BE2C (cell line): ENCODE results near the gene ZNF785.

ENCODE experiments used
- DNase-seq: peaks from one replicate; pipeline ENCODE4 v3.0.0-alpha.2; 2020
- H3K27me3 ChIP-seq: fragments of 250-450 bp; sonication (Bioruptor Pico); 2 replicates; pipeline ENCODE4 v1.5.1; 2020; ENCODE audit warnings: mild to moderate bottlenecking
- H3K36me3 ChIP-seq: fragments of 250-450 bp; sonication (Bioruptor Pico); 2 replicates; pipeline ENCODE4 v1.5.1; 2020; ENCODE audit warnings: mild to moderate bottlenecking
- H3K4me1 ChIP-seq: fragments of 250-450 bp; sonication (Bioruptor Pico); 2 replicates; pipeline ENCODE4 v1.5.1; 2020
- H3K4me3 ChIP-seq: 2 replicates; pipeline ENCODE4 v1.5.1; 2011; ENCODE audit warnings: low read depth, low read length
- H3K9me3 ChIP-seq: fragments of 250-450 bp; sonication (Bioruptor Pico); 2 replicates; pipeline ENCODE4 v1.5.1; 2020
- TF ChIP-seq, protein P1 (sequence below): IDR thresholded peaks from 2 replicates; pipeline ENCODE4 v1.5.1; 2012; ENCODE audit warnings: mild to moderate bottlenecking, low read depth, low read length

ZNF785 gene

GRCh38 chr16:30604316-30604947 lies 18.9 kb upstream of the ZNF785 start:
- no peaks in the 10 kb centered on the region for H3K9me3 ChIP-seq
- TF ChIP-seq, protein P1, sequence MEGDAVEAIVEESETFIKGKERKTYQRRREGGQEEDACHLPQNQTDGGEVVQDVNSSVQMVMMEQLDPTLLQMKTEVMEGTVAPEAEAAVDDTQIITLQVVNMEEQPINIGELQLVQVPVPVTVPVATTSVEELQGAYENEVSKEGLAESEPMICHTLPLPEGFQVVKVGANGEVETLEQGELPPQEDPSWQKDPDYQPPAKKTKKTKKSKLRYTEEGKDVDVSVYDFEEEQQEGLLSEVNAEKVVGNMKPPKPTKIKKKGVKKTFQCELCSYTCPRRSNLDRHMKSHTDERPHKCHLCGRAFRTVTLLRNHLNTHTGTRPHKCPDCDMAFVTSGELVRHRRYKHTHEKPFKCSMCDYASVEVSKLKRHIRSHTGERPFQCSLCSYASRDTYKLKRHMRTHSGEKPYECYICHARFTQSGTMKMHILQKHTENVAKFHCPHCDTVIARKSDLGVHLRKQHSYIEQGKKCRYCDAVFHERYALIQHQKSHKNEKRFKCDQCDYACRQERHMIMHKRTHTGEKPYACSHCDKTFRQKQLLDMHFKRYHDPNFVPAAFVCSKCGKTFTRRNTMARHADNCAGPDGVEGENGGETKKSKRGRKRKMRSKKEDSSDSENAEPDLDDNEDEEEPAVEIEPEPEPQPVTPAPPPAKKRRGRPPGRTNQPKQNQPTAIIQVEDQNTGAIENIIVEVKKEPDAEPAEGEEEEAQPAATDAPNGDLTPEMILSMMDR, result no peak
- H3K4me3 ChIP-seq, result no peak overlapping the region
- H3K4me1 ChIP-seq, result no peaks in the 10 kb centered on the region
- H3K27me3 ChIP-seq, result no peaks in the 10 kb centered on the region
- peaks cover 34% of the 10 kb centered on the region for H3K36me3 ChIP-seq
- no peak for DNase-seq

DNA sequence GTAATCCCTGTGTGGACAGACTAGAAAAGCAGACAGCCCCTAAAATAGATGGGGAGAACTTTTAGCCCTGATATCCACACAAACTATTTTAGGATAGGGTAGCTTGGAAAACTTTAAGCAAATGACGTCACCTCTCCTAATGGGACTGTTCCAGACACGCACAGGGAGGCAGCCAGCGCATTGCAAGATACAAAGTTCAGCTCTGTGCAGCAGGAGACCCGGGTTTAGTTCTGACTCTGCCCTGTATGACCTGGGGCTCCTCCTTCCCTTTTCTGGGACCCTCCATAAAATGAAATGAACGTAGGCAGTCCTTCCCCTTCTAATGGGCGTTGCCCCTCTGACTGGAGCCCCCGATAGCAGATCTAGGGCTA lies 18.4 kb upstream of the ZNF785 start:
- DNase-seq, result no peak
- Histone ChIP-seq H3K27me3 (no peaks in the 10 kb centered on the region), H3K9me3 (no peaks in the 10 kb centered on the region), H3K36me3 (peaks cover 34% of the 10 kb centered on the region), H3K4me1 (no peaks in the 10 kb centered on the region), H3K4me3 (no peak overlapping the region)
- TF ChIP-seq, protein P1, result no peak

GRCh38 chr16:30602616-30603277 lies 17.2 kb upstream of the ZNF785 start:
- no peaks in the 10 kb centered on the region for H3K4me1 ChIP-seq
- H3K9me3 ChIP-seq, result no peaks in the 10 kb centered on the region
- H3K27me3 ChIP-seq, result no peaks in the 10 kb centered on the region
- H3K36me3 ChIP-seq, result peaks cover 32% of the 10 kb centered on the region
- no peak overlapping the region for H3K4me3 ChIP-seq
- DNase-seq, result no peak
- TF ChIP-seq, protein P1, result no peak

DNA sequence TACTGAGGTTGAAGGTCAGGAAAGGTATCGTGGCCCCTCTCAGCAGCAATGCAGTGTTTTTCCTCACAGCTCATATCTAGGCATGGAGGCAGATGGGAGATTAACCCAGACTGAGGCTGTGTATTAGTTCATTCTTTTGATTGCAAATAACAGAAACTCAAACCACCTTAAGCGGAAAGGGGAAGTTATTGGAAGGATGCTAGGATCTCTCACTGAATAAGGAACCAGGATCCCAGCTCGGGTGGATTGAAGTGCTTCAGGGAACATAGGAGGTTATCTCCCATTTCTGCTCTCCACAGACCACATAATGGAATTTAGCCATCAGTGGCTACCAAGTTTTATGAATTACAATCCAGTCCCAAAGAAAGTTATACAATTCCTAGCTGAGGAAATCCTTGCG lies 16.5 kb upstream of the ZNF785 start:
- peaks cover 30% of the 10 kb centered on the region for H3K36me3 ChIP-seq

DNA sequence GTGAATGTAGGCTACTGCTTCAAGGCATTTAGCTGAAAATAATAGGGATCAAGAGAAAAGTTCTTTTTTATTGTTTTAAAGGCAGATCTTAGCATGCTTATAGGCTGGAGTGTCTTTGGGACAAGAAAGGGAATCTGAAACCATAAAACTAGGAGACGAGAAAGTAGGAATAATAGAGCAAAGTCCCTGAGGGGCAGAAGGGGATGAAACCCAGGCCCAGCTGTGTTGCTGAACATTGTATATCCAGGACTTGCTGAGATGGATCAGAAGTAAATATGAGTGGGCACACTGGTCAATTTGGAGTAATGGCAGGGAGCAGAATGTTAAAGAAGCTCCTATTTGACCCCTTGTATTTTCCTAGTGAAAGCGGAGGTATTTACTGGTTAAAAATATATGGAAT lies 15.4 kb upstream of the ZNF785 start:
- Histone ChIP-seq H3K36me3 (peaks cover 20% of the 10 kb centered on the region; the same call in 1 of the 2 replicates), H3K27me3 (no peaks in the 10 kb centered on the region), H3K4me3 (no peak overlapping the region), H3K4me1 (no peaks in the 10 kb centered on the region), H3K9me3 (no peaks in the 10 kb centered on the region)
- DNase-seq, result no peak
- TF ChIP-seq, protein P1, result no peak

More for the DNA sequence above, 16.5 kb upstream of the ZNF785 start:
- Histone ChIP-seq H3K4me3 (no peak overlapping the region), H3K9me3 (no peaks in the 10 kb centered on the region), H3K27me3 (no peaks in the 10 kb centered on the region), H3K4me1 (no peaks in the 10 kb centered on the region)
- DNase-seq, result no peak
- TF ChIP-seq, protein P1, result no peak

- Histone ChIP-seq H3K9me3 (no peaks in the 10 kb centered on the region), H3K36me3 (peaks cover 18% of the 10 kb centered on the region; the same call in 1 of the 2 replicates), H3K4me1 (no peaks in the 10 kb centered on the region), H3K4me3 (no peak overlapping the region), H3K27me3 (no peaks in the 10 kb centered on the region)
- no peak for DNase-seq
- TF ChIP-seq, protein P1, result no peak
Observed at GRCh38 chr16:30600215-30600614, 14.7 kb upstream of the ZNF785 start.
